ENCODE measurements around the gene SKP2. TPM values are rescaled to one million over a fixed set of nuclear protein-coding genes. Genes with fewer than 3 reads are reported as not detected.
A peak's percentile ranks its signal among the peaks of the same experiment; 100 is the strongest.
"Not testable (repeated sequence)": the region's sequence is repeated elsewhere in the genome, so short reads cannot be mapped to it uniquely, and the experiment has no call there.

The SKP2 gene
- total RNA-seq, 1 donor from 2014 or later: 34.4 TPM

DNA sequence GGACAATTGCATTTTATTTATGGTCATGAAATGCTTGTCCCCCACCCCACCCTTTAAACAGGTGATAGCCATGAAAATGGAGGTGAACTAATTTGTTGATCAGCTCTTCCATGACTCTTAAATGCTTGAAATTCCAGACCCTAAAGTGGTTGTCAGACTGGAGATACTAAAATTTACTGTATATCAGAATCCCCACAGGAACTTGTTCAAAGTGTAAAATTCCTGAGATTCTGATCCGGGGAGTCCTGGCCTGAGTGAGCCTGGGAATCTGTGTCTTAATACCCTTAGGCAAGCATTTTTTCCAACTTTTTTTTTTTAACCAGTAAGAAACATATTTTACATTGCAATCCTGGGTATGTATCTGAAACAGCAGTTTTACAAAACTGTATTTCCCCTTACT is 4.7 kb downstream of the SKP2 start:
- peak; percentile 61 for DNase-seq (ENCODE audit: low read depth)

DNA sequence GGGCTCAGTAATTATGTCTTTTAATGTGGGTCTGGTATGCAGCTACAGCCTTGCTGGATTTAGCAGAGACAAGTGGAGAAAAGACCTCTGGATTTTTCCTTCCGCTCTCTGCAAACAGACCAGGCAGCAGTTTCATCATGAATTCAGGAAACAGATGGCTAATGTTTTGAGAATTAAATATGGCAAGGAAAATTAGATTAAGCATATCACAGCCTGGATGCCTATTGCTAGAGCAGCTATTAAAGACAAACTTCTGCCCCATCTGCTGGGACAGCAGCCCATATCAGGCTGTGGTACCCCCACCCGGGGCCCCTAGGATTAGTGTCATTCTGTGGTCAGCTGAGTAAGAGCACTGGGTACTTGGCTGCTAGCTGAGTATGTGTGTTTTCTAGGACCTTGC is 6.2 kb downstream of the SKP2 start:
- peak; percentile 83 for DNase-seq (ENCODE audit: low read depth)

DNA sequence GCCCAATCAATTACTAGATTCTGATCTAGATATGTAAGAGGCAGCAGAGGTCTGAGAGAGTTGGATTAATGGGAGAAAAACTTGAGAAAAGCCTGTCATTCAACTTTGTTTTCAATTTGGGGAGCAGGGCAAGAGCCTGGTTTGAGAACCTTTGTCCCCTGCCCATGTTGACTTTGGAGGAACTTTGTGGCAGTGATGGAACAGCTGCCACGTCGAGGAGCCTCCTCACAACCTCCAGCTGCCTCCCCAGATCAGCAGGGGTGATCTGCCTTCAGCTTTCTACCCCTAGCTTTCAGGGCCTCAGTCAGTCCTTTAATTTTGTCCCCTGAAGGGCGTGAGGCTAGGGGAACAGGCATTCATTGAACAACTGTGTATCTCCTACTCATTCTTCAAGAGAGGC is 8.7 kb downstream of the SKP2 start:
- DNase-seq (ENCODE audit: low read depth): peak; percentile 71

DNA sequence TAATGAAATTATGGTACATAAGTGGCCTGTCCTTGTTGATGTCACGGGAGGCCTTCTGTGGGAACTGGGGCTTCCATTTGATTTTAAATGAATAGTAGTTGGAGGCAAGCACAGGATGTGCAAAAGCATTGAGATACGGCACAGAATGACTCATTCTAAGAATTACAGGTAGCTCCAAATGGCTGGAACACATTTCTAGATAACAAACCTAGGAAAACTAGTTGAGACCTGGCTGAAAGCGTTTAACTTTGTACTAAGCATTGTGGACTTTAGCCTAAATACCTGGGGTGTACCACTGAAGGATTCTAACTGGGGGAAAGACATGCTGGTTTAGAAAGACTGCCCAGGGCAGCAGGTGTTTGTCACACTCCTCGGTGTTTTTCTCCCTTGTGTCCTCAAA is 9.4 kb downstream of the SKP2 start:
- peak; percentile 54 for DNase-seq (ENCODE audit: low read depth)

DNA sequence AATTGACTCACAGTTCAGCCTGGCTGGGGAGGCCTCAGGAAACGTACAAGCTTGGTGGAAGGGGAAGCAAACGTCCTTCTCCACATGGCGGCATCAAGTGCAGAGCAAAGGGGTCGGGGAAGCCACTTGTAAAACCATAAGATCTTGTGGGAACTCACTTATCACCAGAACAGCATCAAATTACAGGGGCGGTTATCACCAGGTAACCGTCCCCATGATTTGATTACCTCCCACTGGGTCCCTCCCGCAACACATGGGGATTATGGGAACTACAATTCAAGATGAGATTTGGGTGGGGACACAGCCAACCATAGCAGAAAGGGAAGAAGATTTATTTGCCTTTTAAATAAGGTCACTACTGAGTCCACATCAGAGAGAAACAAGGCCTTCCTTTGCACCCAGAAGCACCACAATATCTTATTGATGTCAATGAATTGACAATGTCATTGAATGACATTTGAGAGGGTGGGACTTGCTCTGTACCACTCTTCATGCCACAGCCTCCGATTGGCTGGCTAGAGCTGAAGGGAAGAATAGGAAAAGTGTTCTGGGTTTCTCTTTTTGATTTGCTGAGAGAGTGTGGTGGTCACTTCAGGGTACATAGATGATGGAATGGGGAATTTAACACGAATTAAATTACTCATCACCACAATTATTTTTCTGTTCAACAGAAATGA is 11.0 kb downstream of the SKP2 start:
- DNase-seq (ENCODE audit: low read depth): no peak

DNA sequence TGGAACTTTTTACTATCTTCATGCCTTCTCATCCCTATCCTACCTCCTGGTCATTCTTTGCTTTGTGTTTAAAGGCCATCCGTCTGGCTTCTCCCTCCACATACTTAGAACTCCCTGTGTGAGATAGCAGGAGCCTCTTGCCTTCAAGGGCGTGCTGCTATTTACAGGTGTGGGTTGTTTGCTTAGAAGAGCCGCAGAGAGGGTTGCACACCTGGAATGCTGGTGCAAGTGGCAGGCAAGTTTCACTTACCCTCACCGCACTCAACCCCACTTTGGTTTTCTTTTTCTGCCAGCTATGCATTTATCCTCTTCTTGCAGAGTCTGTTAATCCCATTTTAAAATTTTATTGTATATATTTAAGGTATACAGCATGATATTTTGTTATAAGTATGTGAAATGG is 12.6 kb downstream of the SKP2 start:
- DNase-seq (ENCODE audit: low read depth): no peak

DNA sequence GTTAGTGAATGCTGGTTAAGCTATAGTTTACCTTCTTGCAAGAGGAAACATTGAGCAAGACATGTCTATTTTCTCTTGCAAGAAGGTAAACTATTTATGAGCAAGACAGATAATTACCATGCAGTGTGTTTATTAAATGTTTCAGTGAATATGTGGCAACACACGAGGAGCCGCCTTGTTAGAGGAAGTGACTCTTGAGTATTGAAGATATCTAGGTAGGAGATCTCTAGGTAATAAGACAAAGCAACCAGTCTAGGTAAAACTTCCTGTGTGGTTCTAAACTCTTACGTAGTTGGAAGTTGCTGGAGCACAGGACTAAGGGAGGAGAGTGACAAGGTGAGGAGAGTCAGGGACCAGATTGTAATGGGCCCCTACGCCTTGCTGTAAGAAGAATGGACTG is 16.8 kb downstream of the SKP2 start:
- no peak for DNase-seq (ENCODE audit: low read depth)

DNA sequence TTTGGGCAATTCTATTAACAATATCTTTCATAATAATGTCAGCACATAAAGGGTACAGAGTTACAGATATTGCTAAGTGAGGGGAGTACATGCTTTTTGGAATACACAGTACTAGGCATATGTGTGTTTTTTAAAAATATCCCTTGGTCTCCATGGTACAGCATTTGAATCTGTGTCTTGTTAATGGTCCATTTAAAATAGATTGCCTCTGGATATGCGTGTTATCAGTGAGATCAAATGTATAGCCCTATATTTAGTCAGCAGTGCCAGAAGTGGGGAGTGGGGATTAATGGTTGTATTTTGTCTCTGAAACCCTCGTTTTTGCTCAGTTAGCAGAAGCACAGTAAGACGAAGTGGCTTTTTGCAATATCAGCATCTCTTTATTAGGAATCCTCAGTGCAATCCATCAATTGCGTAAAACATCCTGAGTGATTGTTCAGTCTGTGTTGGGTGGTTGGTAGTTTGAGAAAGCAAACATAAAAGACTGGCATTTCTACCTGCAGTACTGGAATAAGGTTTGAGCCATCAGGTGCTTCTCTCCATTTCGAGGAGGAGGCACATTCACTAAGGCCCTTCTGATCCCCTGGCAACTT is 19.0 kb downstream of the SKP2 start:
- no peak for DNase-seq (ENCODE audit: low read depth)

DNA sequence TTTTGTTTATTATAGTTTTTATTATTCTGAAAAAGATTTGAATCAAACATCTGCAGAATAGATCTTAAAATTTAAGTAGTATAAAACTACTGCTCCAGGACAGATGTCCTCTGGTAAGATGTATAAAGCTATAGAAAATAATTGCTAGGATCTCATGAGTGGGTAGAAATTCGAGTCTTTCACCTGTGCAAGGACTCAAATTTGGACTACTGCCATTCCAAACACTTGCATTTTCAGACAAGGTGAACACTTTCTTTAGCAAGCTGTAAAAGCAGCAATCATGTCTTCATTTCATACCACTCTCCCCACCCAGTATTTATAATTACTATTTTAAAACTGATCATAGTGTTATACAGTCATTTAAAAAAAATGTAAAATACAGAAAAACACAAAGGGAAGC is 20.7 kb downstream of the SKP2 start:
- DNase-seq (ENCODE audit: low read depth): no peak

DNA sequence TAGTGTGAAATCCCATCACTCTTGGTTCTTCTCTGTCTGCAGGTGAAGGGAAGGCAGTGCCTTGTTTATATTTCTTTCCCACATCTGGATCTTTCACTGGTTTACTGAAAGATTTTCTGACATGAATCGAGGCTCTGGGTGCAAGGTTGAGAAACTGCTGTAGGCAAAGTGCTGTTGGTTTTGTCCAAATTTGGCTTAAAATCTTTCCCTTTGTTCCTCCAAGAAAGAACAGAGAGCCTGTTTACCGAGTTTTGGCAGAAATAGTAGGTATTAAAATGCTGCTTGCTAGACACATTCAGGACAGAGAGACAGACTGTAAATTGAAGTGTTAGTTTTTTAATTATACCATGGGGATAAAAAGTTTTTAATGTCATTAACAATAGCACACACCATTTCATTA is 21.5 kb downstream of the SKP2 start:
- no peak for DNase-seq (ENCODE audit: low read depth)

DNA sequence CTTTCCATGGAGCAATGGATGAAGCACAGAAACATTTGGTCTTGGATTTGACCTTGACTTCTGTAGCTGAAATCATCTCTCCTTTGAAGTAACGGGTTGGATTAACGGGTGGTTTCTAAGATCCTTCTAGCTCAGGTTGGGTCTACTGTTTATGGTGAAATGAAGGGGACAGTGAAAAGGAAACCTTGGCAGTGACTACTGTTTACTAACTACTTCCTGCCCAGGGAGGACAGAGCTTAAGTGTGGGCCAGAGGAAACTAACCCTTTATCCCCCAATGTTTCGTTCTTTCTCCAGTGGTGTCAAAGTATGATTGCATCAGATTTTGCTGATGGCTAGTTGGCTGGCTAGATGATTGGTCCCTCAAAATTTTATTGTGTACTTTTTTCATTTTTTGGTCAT is 22.2 kb downstream of the SKP2 start:
- no peak for DNase-seq (ENCODE audit: low read depth)

DNA sequence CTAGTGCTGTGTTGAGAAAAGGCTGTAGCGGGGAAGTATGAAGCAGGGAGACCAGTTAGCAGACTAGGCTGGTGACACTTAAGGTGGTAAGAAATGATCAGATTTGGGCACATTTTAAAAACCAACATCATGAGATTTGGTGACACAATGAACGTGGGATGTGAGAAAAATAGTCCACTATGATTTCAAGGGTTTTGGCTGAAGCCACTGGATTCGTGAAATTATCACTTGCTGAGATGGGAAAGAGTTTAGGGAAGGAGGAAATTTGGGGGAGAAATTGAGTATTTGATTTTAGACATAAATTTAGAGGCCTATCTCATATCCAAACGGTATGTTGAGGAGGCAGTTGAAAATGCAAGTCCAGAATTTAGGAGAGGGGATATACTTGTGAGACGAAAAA is 23.1 kb downstream of the SKP2 start:
- DNase-seq (ENCODE audit: low read depth): no peak

DNA sequence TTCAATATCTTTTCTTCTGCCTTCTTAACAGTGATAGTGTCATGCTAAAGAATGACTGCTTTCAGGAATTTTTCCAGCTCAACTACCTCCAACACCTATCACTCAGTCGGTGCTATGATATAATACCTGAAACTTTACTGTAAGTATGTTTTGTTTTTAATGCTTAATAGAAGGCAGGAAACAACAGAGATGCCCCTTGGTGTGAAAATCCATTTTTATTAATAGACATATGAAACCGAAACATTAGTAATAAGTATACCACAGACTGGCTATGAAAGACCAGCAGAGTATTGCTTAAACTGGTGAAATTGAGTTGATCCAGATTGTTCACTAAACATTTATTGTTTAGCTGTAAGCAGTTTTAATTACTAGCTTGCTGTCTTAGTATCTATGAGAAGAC is 25.2 kb downstream of the SKP2 start:
- no peak for DNase-seq (ENCODE audit: low read depth)

DNA sequence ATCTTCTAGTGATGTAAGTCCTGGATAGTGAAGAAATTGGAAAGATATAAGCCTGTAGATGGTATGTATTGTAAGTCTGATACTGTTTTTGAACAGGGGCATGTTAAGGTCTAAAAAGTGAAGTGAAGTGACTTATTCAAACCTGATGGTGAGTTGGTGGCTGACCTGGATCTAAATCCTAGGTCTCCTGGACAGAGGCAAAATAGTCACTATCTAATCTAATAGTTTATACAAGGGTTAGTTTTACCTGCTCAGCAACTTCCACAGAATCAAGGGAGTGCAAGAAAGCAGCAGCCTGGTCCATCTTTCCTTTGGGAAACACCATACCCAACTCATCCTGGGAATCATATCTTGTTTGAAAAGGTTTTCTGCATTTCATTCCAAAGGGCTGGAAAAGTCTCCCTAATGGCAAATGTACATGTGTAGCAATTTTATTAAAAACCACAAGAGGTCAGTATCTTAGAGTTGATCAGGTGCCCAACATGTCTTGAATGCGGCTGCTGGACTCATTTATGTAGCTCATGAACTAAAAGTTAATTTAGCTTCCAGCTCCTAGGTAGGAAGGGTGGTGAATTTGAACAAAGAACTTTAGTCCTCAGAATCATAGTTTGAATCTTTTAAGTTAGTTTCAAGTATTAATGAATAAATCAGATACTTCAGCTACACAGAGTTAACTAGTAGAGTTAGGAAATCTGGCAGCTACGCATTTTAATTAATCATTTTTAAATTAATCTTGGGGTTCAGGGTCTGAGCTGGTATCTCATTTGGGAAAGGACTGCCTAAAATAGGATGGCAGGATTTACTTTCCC is 26.0 kb downstream of the SKP2 start:
- peak; percentile 39 for DNase-seq (ENCODE audit: low read depth)

DNA sequence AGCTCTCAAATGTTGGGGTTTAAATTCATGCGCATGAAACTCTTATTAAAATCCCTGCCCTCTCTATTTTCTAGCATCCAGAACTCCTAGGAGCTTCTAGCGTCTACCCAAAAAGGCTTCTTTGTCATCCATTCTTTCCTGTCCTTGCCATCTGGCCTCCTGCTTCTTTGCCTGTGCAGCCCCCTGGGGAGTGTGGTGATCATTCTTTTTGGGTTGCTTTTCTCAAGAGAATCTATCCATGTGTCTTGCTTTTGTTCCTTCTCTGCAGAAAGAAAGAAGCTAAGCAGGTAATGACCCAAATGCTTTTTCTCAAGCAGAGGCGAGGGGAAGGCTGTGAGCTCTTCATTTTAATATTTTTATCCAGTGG is 26.6 kb downstream of the SKP2 start:
- DNase-seq (ENCODE audit: low read depth): no peak

DNA sequence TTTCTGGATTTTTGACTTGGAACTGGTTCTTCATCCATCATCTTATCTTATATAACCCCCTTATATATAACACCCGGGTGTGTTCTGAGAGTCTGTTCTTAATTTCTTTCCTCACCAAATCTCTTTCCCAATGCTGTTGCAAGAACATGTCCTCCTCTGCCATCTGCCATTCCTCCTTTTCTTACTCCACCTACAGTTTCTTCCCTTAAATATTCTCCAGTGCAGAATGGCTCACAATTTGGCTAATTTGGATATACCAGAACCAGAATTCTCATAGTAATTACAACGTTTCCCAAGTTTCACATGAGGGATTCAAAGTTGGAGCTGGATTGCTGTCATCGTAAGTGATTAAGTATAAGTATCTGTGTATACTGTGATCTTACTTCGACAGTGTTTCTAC is 28.0 kb downstream of the SKP2 start:
- DNase-seq (ENCODE audit: low read depth): no peak

DNA sequence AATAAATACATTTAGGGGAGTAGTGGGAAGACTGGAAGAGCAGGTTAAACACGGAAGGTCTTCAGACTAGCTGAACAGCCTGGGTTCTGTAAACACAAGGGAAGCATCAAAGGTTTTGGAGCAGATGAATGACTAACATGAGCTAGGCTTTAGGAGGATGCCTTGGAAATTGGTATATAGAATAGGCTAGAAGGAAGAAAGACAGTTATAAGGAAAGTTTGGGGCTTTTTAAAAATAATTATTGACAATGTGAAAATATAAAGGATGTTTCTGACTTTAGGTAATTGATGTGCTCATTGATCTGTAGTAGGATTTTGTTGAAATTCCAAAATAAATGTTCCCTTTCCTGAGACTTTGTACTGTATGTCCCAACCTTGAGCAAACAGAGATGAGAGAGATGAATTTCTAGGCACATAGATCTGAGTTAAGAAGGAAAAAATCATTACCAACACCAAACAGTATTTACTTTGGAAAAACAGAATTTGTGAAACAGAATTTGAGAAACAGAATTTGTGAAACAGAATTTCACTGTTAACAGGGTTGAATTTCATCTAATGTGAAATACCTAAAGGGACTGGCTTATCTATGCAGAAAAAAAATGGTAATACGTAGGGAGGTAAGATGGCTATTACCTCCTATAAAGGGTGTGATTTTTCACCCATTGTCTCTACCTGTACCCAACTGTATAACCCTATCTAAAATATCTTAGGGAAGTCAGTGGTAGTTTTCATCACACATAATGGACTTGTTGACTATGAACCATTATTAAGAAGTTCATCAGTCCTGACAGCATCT is 28.8 kb downstream of the SKP2 start:
- no peak for DNase-seq (ENCODE audit: low read depth)

DNA sequence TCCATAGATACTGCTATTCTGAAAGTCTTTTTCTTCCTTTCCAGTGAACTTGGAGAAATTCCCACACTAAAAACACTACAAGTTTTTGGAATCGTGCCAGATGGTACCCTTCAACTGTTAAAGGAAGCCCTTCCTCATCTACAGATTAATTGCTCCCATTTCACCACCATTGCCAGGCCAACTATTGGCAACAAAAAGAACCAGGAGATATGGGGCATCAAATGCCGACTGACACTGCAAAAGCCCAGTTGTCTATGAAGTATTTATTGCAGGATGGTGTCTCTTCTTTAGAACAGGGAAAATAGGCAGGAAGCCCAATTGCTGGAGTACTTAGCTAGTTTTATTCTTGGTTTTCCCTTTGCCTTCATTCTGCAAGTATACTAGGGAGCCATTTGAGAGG is 29.9 kb downstream of the SKP2 start:
- no peak for DNase-seq (ENCODE audit: low read depth)

DNA sequence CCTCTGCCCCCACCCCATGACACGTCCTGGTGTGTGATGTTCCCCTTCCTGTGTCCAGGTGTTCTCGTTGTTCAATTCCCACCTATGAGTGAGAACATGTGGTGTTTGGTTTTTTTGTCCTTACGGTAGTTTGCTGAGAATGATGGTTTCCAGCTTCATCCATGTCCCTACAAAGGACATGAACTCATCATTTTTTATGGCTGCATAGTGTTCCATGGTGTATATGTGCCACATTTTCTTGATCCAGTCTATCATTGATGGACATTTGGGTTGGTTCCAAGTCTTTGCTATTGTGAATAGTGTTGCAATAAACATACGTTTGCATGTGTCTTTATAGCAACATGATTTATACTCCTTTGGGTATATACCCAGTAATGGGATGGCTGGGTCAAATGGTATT is 32.5 kb downstream of the SKP2 start:
- DNase-seq (ENCODE audit: low read depth): not testable (repeated sequence)

DNA sequence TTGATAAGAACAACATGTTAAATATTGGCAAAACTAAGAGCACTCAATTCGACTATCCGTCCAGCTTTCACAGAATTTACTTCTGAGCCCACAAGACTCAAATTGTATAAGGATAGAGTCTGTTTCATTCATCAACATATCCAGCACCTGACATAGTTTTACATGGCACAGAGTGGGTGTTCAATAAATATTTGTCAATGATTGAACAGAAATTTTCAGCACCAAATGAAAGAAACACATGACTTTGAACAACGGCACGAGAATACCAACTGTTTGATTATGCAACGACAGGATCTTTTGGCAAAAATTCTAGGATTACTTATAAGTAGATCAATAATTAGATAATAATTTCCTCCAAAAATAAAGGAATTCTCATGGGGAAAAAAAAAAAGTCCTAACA is 41.8 kb downstream of the SKP2 start:
- DNase-seq (ENCODE audit: low read depth): no peak

DNA sequence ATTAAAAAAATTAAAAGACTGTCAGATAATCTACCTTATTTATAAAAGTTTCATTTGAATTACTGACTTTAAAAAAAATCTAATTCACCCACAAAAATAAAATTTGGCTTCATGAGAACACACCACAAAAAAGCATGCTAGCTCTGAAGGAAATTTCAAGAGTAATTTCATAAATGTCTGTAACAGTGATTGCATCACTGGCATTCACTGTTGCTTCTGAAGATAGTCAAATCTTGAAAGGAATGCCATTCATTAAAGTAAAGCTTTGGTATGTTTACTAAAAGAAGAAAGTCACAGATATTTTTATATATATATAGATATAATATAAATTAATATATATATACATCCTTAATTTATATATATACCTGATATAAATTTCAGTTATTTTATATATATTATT is 46.4 kb downstream of the SKP2 start:
- no peak for DNase-seq (ENCODE audit: low read depth)

DNA sequence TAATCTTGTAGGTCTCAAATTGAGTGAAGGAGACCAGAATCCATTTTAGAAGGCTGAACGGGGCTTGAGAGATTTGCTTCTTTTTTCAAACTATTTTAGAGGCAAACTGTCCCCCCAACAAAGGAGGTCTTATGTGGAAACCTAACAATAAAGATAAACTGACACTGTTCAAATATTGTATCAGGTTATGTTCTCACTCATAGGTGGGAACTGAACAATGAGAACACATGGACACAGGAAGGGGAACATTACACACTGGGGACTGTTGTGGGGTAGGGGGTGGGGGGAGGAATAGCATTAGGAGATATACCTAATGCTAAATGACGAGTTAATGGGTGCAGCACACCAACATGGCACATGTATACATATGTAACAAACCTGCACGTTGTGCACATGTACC is 46.9 kb downstream of the SKP2 start:
- DNase-seq (ENCODE audit: low read depth): not testable (repeated sequence)

Data from myocyte (in vitro differentiated cells).